Lower leg skin (tissue), 4 donors: ENCODE results near the gene PARD6A. TPM values are rescaled to one million over a fixed set of nuclear protein-coding genes. Genes with fewer than 3 reads are reported as not detected.

Experiments
- DNase-seq, 2 donors: peaks; one replicate each; pipeline ENCODE4 v3.0.0-alpha.2; 2019; ENCODE audit warnings: low spot score in 2 of 2
- H3K4me3 ChIP-seq: fragments of 200-600 bp; sonication (generic); 2 replicates; pipeline ENCODE4 v1.5.1; 2017; ENCODE audit warnings: mild to moderate bottlenecking, low read depth; ENCODE audit not compliant: poor library complexity, severe bottlenecking
- CTCF ChIP-seq, 3 donors: fragments of 450-650 bp; IDR thresholded peaks; one replicate each; pipeline ENCODE4 v1.5.1; 2016; ENCODE audit warnings: antibody characterized with exemption in 3 of 3, mild to moderate bottlenecking in 3 of 3, moderate library complexity in 2 of 3
- POLR2A ChIP-seq, 2 donors: fragments of 450-650 bp; IDR thresholded peaks; one replicate each; pipeline ENCODE4 v1.6.1; 2016 to 2017; ENCODE audit warnings: antibody characterized with exemption in 2 of 2, mild to moderate bottlenecking in 1 of 2, moderate library complexity in 1 of 2
- WGBS, 2 donors: methylation state at CpG; one replicate each; pipeline ENCODE4 v1.1.5; 2018; 5-methylcytosine and 5-hydroxymethylcytosine counted together
- intact Hi-C: fragments of 100-400 bp; cut with DNase I; formaldehyde crosslinking; loops from one replicate; pipeline ENCODE4 v1.15.0; 2023; ENCODE audit warnings: low total_unique reads
- total RNA-seq, 4 donors: library from RNA; depleted of rRNA; stranded (reverse); fragments of >200 nt; gene quantifications; one replicate each; pipeline ENCODE4 v1.1.0, GENCODE V29; 2016

The PARD6A gene
- total RNA-seq, 4 donors from 2014 or later: 2.1 to 3.5 (median 2.4) TPM

GRCh38 chr16:67697422-67698185 lies 36.8 kb downstream of the PARD6A start:
- no peak for DNase-seq
- 77 to 91% methylated on average over 4 of the region's 4 CpGs for WGBS, 2 donors
- intact Hi-C loops: no loop called here
- no peak overlapping the region for H3K4me3 ChIP-seq
- TF ChIP-seq POLR2A (IDR thresholded peaks at IDR 0.05) (no peak), CTCF (IDR thresholded peaks at IDR 0.05) (no peak)

GRCh38 chr16:67699265-67699664 lies 38.5 kb downstream of the PARD6A start:
- H3K4me3 ChIP-seq: no peak overlapping the region
- no peak for TF ChIP-seq CTCF (IDR thresholded peaks at IDR 0.05)
- TF ChIP-seq POLR2A (IDR thresholded peaks at IDR 0.05): no peak
- WGBS, 2 donors: 95 to 97% methylated on average over 7 of the region's 7 CpGs
- no peak for DNase-seq
- intact Hi-C loops: no loop called here

GRCh38 chr16:67701420-67701819 lies 40.7 kb downstream of the PARD6A start:
- no peak overlapping the region for H3K4me3 ChIP-seq
- 92 to 97% methylated on average over 1 of the region's 1 CpG for WGBS, 2 donors
- no peak for DNase-seq
- intact Hi-C loops: no loop called here
- TF ChIP-seq CTCF (IDR thresholded peaks at IDR 0.05): no peak
- no peak for TF ChIP-seq POLR2A (IDR thresholded peaks at IDR 0.05)

GRCh38 chr16:67702130-67702529 lies 41.4 kb downstream of the PARD6A start:
- 89 to 95% methylated on average over 4 of the region's 4 CpGs for WGBS, 2 donors
- TF ChIP-seq CTCF (IDR thresholded peaks at IDR 0.05): no peak
- no peak for TF ChIP-seq POLR2A (IDR thresholded peaks at IDR 0.05)
- no peak overlapping the region for H3K4me3 ChIP-seq
- intact Hi-C loops: no loop called here
- no peak for DNase-seq

GRCh38 chr16:67703626-67704025 lies 42.9 kb downstream of the PARD6A start:
- no peak for DNase-seq
- H3K4me3 ChIP-seq: no peak overlapping the region
- TF ChIP-seq POLR2A (IDR thresholded peaks at IDR 0.05): no peak
- no peak for TF ChIP-seq CTCF (IDR thresholded peaks at IDR 0.05)
- intact Hi-C loops: no loop called here
- WGBS, 2 donors: 67 to 72% methylated on average over 2 of the region's 2 CpGs

GRCh38 chr16:67704110-67704509 lies 43.4 kb downstream of the PARD6A start:
- intact Hi-C loops: no loop called here
- whole genome bisulfite sequencing, 2 donors: 88 to 92% methylated on average over 5 of the region's 5 CpGs
- TF ChIP-seq CTCF (IDR thresholded peaks at IDR 0.05) (no peak), POLR2A (IDR thresholded peaks at IDR 0.05) (no peak)
- DNase-seq: no peak
- no peak overlapping the region for H3K4me3 ChIP-seq
